ENCODE measurements around the gene MYRIP. TPM values are rescaled to one million over a fixed set of nuclear protein-coding genes. Genes with fewer than 3 reads are reported as not detected.

MYRIP gene
- total RNA-seq, 1 experiment from 2014 or later, result not detected

DNA sequence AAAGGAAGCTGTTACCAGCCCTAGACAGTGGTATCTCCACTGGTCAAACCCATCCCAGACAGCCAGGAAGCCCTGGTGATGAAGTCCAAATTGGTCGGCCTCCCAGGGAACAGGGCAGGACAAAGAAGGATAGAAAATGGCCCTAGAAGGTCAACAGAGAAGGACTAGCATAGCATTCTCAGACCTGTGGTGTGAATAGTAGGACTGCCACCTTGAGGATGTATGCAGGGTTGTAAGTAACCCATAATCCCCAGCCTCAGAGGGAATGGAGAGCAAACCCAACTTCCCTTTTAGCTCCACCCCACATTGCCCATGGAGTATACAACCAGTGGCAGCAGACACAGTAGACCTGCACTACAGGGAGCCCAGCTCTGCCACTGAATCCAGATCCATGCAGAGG is 431.5 kb downstream of the MYRIP start:
- Histone ChIP-seq H3K4me2 (ENCODE audit: low read length) (no peak overlapping the region), H3K9me3 (ENCODE audit: low read length) (no peaks in the 10 kb centered on the region), H3K36me3 (ENCODE audit: low read depth, low read length) (no peaks in the 10 kb centered on the region), H3K4me1 (ENCODE audit: insufficient read depth, low read length) (no peaks in the 10 kb centered on the region), H3K9ac (ENCODE audit: low read length) (no peak overlapping the region), H4K20me1 (ENCODE audit: low read length) (no peaks in the 10 kb centered on the region), H3K27me3 (ENCODE audit: low read length) (peaks cover 10% of the 10 kb centered on the region; the same call in 1 of the 2 replicates), H3K27ac (ENCODE audit: low read length) (no peak overlapping the region), H3K4me3 (ENCODE audit: low read length) (no peak overlapping the region), H3K79me2 (ENCODE audit: low read length) (no peaks in the 10 kb centered on the region), H2AFZ (ENCODE audit: low read length) (no peak overlapping the region), H3K9me2 (replicated peaks; ENCODE audit: low read length) (no peaks in the 10 kb centered on the region), H3F3A (ENCODE audit: low read length, unreplicated experiment) (no peaks in the 10 kb centered on the region)
- TF ChIP-seq EZH2phosphoT487 (IDR thresholded peaks at IDR 0.05; ENCODE audit: borderline replicate concordance, low read length), result no peak
- TF ChIP-seq EZH2 (IDR thresholded peaks at IDR 0.05; ENCODE audit: low read length, unreplicated experiment), result no peak
- TF ChIP-seq, protein P1, sequence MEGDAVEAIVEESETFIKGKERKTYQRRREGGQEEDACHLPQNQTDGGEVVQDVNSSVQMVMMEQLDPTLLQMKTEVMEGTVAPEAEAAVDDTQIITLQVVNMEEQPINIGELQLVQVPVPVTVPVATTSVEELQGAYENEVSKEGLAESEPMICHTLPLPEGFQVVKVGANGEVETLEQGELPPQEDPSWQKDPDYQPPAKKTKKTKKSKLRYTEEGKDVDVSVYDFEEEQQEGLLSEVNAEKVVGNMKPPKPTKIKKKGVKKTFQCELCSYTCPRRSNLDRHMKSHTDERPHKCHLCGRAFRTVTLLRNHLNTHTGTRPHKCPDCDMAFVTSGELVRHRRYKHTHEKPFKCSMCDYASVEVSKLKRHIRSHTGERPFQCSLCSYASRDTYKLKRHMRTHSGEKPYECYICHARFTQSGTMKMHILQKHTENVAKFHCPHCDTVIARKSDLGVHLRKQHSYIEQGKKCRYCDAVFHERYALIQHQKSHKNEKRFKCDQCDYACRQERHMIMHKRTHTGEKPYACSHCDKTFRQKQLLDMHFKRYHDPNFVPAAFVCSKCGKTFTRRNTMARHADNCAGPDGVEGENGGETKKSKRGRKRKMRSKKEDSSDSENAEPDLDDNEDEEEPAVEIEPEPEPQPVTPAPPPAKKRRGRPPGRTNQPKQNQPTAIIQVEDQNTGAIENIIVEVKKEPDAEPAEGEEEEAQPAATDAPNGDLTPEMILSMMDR (conservative IDR thresholded peaks at IDR 0.05; ENCODE audit: low read depth, low read length), result no peak
- ChIA-PET CTCF (no interaction called here), POLR2A (ENCODE audit: unreplicated experiment) (no interaction called here)
- no TSS peak for BruUV-seq (replicated peaks)
- DNase-seq (no peak), ATAC-seq (no peak)
- intact Hi-C loops (cut with micrococcal nuclease), result no loop called here

- ChIA-PET CTCF (no interaction called here), POLR2A (ENCODE audit: unreplicated experiment) (no interaction called here)
- no peak overlapping the region for H3K27ac ChIP-seq (ENCODE audit: low read length)
- peaks cover 15% of the 10 kb centered on the region for H3K27me3 ChIP-seq (ENCODE audit: low read length)
- no peak overlapping the region for H3K4me3 ChIP-seq (ENCODE audit: low read length)
- H3K9me2 ChIP-seq (replicated peaks; ENCODE audit: low read length), result no peaks in the 10 kb centered on the region
- H4K20me1 ChIP-seq (ENCODE audit: low read length), result no peaks in the 10 kb centered on the region
- no peak overlapping the region for H3K4me2 ChIP-seq (ENCODE audit: low read length)
- no peaks in the 10 kb centered on the region for H3K79me2 ChIP-seq (ENCODE audit: low read length)
- no TSS peak for BruUV-seq (replicated peaks)
- no peaks in the 10 kb centered on the region for H3K4me1 ChIP-seq (ENCODE audit: insufficient read depth, low read length)
- no peaks in the 10 kb centered on the region for H3K36me3 ChIP-seq (ENCODE audit: low read depth, low read length)
- H2AFZ ChIP-seq (ENCODE audit: low read length), result no peak overlapping the region
- no peak for DNase-seq
- H3F3A ChIP-seq (ENCODE audit: low read length, unreplicated experiment), result no peaks in the 10 kb centered on the region
- H3K9ac ChIP-seq (ENCODE audit: low read length), result no peak overlapping the region
- intact Hi-C loops (cut with micrococcal nuclease), result no loop called here
- TF ChIP-seq EZH2phosphoT487 (IDR thresholded peaks at IDR 0.05; ENCODE audit: borderline replicate concordance, low read length) (no peak), EZH2 (IDR thresholded peaks at IDR 0.05; ENCODE audit: low read length, unreplicated experiment) (no peak)
- TF ChIP-seq, protein P1 (conservative IDR thresholded peaks at IDR 0.05; ENCODE audit: low read depth, low read length), result no peak
- ATAC-seq, result no peak
- no peaks in the 10 kb centered on the region for H3K9me3 ChIP-seq (ENCODE audit: low read length)
Measured at GRCh38 chr3:40242216-40242615, 432.8 kb downstream of the MYRIP start.

- no peaks in the 10 kb centered on the region for H3K79me2 ChIP-seq (ENCODE audit: low read length)
- H3F3A ChIP-seq (ENCODE audit: low read length, unreplicated experiment), result no peaks in the 10 kb centered on the region
- H3K4me3 ChIP-seq (ENCODE audit: low read length), result no peak overlapping the region
- H3K9me2 ChIP-seq (replicated peaks; ENCODE audit: low read length), result no peaks in the 10 kb centered on the region
- no peaks in the 10 kb centered on the region for H3K36me3 ChIP-seq (ENCODE audit: low read depth, low read length)
- no peaks in the 10 kb centered on the region for H3K9me3 ChIP-seq (ENCODE audit: low read length)
- no TSS peak for BruUV-seq (replicated peaks)
- H3K4me2 ChIP-seq (ENCODE audit: low read length), result no peak overlapping the region
- intact Hi-C loops (cut with micrococcal nuclease), result no loop called here
- no peaks in the 10 kb centered on the region for H3K4me1 ChIP-seq (ENCODE audit: insufficient read depth, low read length)
- TF ChIP-seq, protein P1 (conservative IDR thresholded peaks at IDR 0.05; ENCODE audit: low read depth, low read length), result no peak
- TF ChIP-seq EZH2 (IDR thresholded peaks at IDR 0.05; ENCODE audit: low read length, unreplicated experiment), result no peak
- no peak for TF ChIP-seq EZH2phosphoT487 (IDR thresholded peaks at IDR 0.05; ENCODE audit: borderline replicate concordance, low read length)
- no peaks in the 10 kb centered on the region for H4K20me1 ChIP-seq (ENCODE audit: low read length)
- no peak overlapping the region for H2AFZ ChIP-seq (ENCODE audit: low read length)
- no peak overlapping the region for H3K9ac ChIP-seq (ENCODE audit: low read length)
- ATAC-seq (no peak), DNase-seq (no peak)
- H3K27ac ChIP-seq (ENCODE audit: low read length), result no peak overlapping the region
- peaks cover 19% of the 10 kb centered on the region for H3K27me3 ChIP-seq (ENCODE audit: low read length)
- POLR2A ChIA-PET (ENCODE audit: unreplicated experiment), result no interaction called here
- CTCF ChIA-PET, result no interaction called here
Measured at GRCh38 chr3:40242638-40243037, 433.2 kb downstream of the MYRIP start.
